CD4-positive, alpha-beta T cell treated with Interferon alpha-2 for 1 hour (primary cell): ENCODE measurements around the gene SHROOM3.

Source experiments
- DNase-seq, 2 donors: peaks; one replicate each; pipeline ENCODE4 v3.0.0-alpha.2; 2020 to 2022

SHROOM3 gene

DNA sequence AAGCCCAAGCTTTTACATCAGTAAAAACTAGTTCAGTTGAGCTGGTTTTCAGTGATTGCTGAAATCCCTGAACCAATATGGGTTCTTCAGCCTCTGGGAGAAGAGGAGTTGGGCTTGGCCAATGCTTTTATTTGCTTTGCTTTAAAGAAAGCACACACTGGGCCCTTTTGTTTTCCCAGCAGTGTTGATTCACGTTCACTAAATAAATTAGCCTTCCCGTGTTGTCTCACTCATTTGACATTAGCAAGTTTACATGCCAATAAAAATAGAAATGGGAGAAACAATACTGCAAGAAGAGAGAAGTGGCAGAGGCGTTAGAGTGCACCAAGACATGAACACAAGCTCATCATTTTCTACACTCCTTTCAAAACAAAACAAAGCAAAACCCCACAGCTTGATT, 136.2 kb downstream of the SHROOM3 start:
- DNase-seq: no peak

DNA sequence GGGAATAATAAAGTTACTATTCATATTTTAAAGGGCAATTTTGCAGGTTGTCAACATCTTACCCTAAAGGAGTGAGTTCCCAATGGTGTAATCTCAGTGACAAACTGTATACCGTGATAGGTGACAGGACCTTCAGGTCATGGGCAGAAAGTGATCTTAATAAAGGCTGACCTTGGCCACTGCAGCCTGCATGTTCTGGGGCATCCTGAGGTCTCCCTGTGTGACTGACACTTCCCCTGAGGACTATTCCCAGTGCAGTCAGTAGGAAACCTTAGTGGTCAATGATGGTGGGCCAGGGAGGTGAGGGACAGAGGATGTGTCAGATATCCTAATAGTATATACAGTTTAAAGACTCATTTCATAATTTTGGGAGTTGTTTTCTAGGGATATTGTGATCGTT, 137.2 kb downstream of the SHROOM3 start:
- no peak for DNase-seq

DNA sequence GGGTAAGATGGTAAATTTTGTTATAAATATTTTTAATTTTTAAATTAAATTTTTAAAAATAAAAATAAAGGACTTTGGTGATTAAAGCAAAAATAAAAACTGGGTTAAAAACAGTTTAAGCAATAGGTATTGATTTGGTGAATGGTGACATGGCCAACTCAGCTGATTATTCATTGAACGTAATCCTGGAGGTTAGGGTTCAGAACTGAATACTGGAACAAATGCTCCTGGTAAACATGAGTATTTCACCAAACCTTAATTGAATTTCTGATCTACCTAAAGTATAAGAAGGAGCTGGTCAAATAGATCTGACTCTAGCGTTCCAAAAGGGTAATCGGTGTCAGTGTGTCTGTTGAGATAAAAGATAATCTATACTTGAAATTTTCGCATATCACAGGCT, 141.8 kb downstream of the SHROOM3 start:
- DNase-seq: no peak

DNA sequence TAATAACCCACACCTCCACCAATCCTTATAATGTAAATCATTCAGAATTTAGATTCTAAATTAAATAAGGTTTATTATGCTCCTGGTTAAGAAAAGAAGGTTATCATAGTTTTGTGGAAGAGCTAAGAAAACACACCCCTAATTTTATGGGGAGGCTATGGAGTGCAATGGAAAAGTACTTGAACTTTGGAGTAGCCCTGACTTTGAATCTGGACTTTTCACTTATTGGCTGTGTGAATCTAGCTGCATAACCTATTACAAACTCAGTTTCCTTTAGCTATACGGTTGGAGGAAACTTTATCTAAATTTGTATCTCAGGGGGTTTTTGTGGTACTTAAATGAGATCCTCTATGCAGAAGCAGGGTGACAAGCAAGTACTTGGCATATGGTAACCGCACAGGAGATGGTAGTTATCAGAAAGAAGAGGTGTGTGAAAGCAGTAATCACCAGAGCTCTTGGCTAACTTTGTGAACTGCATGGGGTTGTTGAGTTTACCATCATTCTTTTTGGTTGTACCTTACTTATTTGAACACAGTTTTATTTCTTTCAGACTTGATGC, 143.1 kb downstream of the SHROOM3 start:
- DNase-seq: no peak

DNA sequence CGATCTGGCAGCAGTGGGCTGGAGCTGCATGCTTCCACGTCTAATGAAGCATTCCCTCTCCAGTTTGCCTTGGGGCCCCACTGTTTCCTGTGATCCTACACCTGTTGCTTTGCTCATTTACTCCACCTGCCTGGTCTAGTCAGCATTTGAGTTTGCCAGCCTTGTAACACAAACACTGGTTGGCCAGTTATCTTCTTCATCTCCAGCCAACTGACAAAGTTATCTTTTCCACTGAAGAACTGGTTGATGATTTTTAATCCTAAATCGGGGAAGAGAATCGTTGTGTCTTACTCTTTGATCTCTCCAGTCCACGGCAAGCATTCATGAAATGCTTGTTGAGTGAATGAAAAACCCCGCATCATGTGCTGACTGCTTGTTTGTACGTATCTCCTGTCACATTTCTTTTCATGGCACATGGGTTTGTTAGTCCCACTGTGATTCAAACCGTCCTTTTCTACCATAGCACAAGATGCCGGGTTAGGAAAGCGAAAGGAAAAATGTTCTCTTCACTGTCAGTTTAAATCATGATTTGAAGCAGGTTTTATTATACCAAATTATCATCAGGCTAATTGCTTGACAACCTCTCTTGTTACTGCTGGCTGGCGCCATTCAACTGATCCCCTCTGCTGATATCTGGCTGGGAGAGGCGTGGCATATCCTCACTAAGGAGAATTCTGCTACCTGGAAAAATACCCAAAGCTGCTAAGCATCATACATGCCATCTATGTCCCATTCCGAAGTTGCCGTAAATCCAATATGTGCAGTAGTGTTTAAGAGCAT, 144.8 kb downstream of the SHROOM3 start:
- no peak for DNase-seq

DNA sequence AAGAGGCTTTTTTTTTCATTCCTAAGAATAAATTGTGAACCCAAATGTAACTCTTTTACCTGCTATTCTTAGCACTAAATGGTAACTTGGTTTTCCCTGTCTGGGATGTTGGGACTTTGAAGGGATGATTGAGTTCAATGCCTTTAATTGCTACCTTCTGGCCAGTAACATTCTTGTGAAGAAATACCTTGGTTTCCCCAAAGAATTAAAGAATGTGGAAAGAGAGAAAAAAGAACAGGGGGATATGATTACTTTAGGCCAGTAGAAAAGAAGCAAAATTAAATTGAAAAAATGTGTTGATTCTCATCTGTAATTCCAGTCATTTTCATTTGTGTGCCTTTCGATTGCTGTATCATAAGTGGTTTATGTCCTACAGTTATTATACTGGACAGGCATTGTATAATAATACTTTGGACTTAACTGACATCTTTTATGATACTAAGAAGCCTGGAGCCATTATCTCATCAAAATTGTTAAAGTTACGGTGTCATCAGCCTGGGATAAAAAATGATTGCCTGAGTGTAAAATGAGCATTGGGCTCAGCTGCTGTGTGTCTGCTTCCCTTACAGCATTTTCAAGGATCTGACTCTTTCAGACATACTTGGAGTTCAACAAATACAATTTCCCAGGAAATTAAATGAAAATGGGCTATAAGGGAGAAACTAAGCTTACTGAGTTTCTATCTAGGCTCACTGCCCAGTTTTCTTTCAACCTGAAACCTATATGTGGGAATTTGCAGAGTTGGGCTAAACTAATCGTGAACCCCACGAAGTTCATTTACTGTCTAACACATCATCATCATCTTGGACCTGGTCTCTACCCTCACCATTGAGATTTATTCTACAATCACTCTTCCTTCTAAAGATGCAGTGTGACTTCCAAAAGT, 146.3 kb downstream of the SHROOM3 start:
- no peak for DNase-seq

DNA sequence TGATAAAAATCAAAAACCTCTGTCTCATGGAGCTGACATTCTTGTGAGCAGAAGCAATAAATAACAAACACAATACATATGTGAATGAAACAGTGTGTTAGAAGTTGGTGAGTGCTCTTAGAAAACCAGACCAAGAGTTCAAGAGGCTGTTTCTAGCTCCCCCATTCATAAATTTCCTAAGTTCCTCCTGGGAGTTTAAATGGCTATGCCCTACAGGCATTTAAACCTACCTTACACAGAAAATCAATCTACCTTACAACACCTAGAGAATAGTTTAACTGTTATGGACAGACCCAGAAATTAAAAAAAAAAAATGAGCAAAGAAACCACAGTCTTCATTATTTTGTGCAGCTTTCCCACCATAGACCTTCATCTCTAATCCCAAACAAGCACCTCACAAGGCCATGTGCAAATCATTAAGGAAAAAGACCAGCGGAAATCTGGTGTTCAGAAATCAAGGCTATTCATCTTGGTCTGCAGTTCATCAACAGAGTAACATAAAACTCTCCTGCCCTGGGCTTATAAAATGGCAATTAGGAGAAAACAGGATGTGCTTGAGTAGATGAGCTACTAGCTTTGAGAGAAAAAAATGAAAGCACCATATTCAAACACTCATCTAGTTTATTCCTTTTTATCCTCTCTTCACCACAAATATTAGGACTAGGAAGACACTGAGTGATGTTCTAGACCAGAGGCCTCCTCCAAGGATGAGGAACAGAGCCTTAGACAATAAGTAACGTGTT, 147.2 kb downstream of the SHROOM3 start:
- no peak for DNase-seq

DNA sequence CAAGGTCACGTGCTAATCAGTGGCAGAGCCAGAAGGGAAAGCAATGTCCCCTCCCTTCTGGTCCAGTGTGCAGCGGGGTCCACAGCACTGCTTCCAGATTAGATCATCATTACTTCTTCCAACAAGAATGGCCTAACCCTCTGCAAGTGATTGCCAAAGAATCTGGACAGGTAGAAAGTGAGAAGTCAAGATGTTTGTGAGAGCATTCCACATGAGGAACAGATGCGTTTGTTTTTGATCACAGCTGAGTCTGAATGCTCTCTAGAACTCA, 147.7 kb downstream of the SHROOM3 start:
- no peak for DNase-seq

DNA sequence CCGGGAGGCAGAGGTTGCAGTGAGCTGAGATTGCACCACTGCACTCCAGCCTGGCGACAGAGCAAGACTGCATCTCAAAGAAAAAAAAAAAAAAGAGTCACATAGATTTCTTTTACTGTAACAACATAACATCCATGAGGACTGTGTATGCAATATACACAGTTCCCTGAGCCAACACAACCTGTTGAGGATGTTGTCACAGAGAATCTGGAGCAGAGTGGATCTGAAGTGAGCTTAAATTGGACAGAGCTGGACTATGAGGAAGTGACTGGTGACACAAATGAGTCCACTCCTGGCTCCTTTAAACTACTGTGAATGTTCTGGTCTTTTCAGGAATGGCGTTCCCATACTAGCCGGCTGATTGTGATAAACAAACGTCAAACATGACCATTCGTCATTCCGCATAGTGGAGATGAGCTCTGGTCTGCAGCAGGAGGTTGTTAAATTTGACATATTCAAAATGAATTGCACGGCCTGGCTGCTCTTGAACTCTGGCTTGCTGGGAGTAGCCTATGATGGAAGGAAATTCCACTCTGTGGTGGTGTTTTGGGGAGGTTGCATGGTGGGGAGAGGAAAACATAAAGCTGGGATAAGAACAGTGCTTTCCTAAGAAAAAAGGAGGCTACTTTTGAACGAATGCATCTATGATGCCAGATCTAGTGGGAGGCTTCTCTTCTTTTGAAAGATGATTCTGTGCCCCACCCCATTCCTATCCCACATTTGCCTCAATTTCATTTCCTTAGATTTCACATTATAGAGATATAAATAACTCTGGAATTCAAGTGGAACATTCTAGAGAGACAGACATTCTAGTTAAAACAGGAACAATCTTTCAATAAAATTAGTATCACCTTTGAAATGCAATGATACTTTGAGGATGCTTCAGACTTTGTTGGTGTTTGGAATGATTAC, 149.5 kb downstream of the SHROOM3 start:
- no peak for DNase-seq

DNA sequence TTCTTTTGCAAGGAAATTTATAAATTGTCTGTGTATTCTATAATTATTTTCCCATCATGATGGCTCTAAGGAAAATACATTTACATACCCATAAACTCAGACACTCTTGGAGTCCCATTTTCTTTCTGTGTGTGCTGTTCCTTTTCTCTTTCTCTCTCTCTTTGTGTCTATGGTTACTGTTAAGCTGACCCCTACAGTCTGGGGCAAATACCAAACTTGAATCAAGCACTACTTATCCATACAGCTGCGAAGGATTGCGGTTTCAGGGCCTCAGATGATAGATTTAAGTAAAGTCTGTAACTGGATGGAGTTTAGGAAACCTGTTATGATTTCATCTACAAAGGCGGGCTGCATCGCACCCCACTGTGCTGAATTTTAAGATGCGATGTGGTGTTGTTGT, 150.2 kb downstream of the SHROOM3 start:
- DNase-seq: no peak

DNA sequence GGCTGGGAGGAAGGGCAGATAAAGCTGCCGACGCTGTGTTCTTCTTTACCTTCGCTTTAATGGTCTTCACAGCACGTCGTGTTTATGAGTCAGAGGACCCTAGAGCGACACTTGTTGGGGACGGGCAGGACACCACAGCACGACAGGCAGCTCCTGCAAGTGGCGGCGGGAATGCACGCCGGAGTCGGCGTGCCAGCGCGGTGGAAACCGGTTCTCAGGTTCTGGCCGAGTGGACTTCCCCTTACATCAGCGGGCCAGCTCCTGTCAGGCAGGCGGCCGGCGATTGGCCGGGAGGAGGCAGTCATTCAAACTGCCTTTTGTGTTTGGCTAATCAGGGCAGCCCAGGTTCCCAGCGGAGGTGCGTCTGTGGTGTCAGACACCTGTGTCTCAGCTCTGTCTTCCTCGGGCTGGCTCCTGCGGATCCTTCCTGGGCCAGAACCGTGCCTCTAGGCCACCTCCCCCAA, 150.9 kb downstream of the SHROOM3 start:
- DNase-seq: peak in 1 of 2 donors; percentile 12

DNA sequence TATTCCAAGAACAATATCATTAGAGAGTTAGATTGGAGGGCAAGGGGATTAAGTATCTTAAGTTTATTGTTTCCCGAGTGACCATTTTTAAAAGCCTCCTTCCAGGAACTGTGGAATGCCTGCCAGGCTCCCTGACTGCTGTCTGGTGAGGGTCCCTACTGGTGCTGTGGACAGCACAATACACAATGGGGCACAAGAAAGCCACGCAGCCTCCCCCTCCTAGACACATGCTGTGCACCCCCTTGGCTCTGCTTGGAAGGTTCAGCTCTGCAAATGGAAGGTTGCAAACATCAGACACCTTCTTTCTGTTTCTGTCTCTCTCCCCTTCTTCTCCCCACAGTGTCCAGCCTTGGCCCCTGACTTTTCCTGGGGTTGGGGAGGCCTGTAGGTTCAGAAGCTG, 153.2 kb downstream of the SHROOM3 start:
- no peak for DNase-seq

DNA sequence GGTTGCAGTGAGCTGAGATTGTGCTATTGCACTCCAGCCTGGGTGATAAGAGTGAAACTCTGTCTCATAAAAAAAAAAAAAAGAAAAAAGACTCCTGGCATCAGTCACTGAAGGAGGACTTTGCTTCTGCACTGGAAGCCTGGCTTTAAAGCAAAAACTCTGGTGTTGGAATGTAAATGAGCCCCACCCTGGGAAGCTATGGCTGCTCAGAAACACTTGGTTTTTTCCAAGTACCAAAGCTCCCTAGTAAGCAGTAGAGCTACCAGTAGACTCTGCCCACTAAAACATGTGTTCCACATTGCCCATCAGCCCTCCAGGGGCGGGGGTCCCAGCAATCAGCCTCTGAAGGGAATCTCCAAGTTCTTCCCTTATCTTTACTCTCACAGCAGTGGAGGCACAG, 154.4 kb downstream of the SHROOM3 start:
- DNase-seq: no peak

DNA sequence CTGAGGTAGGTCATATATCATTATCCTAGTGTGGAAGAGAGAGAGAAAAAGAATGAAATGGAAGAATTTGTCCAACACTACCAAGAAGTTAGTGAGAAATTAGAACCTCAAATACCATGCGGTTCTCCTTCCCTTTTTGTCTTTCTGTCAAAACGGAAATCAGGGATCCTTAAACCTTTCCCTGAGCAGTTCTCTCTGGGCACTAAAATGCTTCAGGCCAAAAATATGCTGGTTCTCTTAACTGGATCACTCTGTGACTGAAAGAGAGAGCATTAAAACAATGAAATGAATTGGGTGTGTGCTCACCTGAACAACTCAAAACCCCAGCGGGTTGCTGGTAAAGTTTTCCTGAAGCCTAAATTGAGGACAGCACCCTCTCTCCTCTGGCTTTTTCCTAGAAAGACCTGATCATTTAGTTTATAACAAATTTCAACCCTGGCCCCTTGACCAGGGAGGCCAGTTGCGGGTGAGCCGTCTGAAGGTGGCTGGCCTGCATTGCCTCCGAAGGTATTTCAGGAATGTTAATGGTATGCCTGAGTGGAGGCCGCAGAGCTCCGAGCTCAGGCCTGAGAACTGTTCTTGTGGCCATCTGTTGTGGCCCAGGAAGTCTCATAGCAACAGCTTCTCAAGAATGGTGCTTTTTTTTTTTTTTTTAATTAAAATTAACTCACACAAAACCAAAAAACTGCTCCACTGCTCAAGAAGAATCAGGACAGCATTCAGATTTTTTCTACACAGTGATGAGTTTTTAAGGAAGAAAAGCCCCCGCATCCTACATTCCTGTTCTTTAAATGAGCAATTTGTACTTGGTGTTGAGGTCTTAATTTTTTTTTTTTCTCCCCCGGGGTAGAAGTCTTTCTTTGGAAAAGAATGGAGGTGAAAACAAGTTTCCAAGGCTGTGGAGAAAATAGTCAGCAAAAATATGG, 155.1 kb downstream of the SHROOM3 start:
- no peak for DNase-seq

DNA sequence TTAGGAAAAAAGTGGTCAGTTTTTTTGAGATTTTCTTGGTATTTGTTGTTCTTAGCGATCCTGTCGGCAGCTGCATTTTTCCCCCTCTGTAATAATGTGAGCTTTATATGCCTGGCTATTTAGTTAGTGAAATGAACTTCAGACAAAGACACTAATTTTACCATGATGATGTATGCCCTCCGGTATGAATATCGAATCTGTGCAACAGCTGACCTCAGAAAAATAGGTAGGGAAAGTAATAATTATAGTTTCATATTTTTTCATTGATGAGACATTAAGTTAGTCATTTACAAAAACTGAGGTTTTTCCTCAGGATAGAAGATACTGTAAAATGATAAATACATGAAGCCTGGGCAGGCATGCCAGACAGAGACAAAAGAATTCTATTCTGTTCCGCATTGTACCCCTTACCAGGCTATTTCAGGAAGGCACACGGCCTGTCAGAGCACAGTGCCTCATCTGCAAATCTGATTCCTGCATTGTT, 155.8 kb downstream of the SHROOM3 start:
- no peak for DNase-seq

DNA sequence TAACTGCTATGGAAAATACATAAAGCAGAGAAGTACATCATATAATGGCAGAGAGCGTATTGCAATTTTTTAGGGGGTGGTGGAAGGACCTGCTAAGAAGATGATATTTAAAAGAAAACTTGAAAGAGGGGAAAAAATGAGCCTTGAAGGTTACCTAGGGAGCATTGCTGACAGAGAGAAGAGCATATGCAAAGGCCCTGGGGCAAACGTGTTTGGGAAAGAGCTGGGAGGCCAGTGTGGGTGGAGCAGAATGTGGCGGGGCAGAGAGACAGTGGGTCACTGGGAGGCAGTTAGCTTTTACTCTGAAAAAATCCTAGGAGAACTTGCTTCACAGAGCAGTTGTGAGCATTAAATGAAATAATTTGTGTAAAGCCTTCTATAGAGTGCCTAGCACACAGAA, 157.0 kb downstream of the SHROOM3 start:
- no peak for DNase-seq

DNA sequence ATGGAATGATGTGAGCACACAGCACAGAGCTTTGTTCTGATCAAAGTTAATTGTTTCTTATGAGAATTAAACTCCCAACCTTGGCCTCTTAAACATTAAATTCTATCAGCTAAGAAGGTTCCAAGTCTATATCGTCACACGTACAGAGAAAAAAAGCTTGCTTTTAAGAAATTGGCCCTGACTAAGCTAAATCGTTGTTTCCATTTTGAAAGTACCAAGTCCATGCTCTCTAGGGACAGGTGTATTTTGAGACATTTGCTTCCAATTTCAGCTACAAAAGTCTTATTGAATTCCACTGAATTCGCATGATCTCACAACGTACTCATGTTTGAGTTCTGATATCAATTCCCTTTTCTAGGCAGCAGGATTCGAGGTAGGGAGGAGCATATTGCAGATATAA, 157.4 kb downstream of the SHROOM3 start:
- no peak for DNase-seq

DNA sequence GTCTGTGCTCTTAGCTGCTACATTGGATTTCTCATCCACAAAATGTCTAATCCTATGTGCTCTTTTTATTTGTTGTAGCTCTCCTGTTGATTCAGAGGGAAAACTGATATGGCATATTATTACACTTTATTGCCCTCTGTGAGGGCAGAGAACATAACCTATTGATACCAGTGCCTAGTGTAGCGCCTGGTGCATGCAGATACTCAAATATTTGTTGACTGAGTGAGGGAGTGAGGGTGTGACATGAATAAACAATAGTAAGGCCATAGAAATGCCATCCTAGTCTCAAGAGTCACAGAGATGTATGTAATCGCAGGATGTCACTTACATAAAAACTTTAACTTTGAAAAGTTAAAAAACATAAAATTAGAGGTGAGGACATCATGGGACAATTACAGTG, 159.1 kb downstream of the SHROOM3 start:
- DNase-seq: no peak

DNA sequence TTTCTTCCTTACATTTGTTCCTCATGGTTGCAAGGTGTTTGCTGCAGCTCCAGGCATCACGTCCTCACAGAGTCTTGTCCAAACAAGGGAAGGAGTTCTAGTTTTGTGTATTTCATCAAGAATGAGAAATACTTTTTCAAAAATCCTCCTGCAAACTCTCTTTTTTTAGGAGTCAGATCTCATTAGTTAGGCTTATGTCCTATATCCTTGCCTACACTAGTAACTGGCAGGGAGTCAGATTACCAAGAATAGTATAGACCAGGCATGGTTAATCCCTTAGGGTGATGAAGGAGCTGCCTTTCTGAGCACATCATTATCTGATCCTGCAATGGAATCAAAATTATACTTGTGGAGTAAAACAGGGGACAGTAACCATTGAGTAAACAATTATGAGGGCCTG, 160.4 kb downstream of the SHROOM3 start:
- no peak for DNase-seq

DNA sequence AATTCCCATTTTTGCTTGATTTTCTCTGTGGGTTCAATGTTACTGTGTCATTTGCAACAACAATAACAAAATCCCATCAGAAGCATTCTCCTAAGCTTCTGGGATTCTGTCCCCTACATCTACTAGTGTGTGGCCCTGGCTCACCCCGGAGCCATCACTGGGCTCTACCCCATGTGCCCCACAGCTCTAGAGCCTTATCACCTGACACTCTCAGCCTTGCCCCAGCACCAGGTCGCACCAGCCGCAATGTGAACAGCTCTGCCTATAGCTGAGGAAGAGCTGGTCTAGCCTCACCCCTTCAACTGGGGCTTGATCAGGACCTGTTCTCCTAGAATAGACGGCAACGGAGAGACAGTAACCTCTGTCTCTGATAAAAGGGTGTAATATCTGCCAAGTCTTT, 161.7 kb downstream of the SHROOM3 start:
- DNase-seq: no peak

DNA sequence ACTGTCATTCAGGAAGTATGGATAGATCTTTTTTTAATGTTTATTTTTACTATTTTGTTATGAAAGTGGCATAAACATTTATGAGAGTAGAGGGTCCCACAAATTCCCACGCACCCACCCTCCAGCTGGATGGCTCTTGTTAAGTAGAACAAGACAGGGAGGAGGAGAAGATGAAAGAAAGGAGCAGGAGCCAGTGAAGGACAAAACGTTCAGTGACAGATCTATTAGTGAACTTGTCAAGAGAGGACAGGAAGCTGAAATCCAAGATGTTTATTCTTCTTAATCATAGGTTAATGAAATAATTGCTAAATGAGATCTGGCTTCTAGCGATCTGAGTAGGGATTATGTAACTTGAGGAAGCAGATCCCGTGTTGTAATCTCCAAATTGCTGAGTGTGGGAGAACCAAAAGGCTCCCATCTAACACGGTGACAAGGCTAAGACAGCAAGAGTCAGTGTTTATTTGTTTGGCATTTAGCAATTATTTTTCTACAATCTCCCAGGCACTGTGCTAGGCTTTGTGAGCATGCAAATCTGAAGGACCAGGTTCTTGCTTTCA, 162.5 kb downstream of the SHROOM3 start:
- no peak for DNase-seq
